GM21737 (cell line): ENCODE results near the gene FAM83C.

Experiments
- ATAC-seq: cut with Tn5 transposase; IDR thresholded peaks from one replicate; pipeline ENCODE4 v1.9.1; 2021; ENCODE audit warnings: mild to moderate bottlenecking, moderate library complexity; ENCODE audit not compliant: unreplicated experiment

FAM83C gene

DNA sequence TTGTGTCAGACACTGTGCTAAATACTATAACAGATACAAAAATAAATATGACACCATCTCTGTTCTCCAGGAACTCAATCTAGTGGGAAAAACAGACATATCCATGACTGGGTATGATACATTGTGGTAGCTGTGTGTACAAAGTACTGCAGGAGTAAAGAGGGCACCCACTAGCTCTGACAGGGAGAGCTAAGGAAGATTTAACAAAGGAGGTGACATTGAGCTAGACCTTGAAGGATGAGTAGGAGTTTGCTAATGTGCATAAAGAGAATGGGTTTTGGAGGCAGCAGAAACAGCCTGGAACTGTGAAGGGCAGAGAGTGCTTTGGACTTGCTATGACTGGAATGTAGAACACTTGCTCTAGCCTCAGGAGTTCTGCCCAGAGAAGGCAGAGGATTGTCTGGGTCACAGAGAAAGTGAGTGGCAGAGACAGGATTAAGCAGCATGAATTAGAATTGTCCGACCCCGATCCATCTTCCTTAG is 51.4 kb downstream of the FAM83C start:
- ATAC-seq = no peak

DNA sequence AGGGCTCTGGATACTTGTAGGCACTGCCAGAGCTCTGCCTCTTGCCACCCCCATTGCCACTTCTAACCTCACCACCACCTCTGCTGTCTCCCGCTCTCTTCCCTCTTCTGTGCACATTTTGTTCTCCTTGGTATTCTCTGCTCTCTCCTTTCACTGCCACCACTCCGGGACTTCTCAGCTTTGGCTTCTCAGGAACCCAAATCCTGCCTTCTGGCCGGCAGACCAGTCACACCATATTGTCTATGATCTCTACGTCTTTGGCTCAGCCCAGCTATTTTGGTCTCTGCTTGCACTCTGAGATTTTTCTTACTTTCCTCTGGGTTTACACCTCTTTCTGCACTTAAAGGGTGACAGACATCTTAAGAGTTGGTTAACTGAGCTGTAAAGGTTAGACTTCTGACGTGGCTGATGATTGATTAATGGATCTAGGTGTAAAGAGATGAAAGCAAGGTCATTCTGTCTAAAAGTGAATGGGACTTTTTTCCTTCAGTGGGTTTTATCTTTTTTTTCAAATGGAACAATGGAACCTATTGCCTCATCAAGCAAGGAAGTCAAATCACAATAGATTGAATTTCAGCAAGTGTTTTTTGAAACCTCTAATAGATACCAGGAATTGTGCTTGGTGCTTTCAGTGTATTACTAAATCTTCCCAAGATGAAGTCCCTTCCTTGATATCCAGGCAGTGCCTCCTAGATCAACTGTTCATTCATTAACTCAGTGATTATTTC is 52.0 kb downstream of the FAM83C start:
- ATAC-seq = no peak

GRCh38 chr20:35238735-35239134 is 53.5 kb downstream of the FAM83C start:
- no peak for ATAC-seq

- no peak for ATAC-seq
These were observed 54.1 kb downstream of the FAM83C start for GRCh38 chr20:35238170-35238569.

DNA sequence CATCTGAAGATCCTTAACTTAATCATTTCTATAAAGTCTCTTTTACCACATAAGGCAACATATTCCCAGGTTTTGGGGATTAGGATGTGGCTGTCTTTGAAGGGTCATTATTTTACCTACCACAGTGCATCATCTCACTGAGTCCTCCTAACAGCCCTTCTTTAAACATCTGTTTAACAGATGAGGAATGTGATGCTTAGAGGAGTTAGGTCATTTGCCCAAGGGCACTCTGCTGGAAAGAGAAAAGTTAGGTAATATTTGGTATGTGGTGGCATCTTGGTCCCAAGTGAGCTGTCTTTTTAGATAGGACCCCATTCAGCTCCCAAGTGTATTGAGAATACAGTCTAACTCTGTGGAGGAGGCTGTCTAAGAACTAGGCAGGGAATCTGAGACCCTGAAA is 54.7 kb downstream of the FAM83C start:
- no peak for ATAC-seq

DNA sequence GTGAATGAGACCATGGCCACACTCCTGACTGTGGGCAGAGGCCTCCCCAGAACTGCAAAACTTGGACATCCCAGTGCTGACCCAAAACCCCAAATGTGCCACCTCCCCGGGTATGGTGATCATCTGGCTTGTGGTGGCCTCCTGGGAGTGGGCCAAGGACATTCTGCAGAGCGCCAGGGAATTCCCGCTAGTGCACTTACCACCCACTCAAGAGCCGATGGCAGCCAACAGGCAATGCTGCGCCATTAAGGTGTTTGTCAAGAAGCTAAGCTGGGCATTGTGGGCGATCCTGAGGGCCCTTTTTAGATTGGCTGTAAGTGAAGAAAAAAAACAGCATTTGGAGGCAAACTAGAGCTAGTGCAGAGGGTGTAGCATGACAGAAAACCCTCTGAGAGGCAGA is 56.3 kb downstream of the FAM83C start:
- ATAC-seq = no peak
